IPS-18c (cell line): ENCODE results near the gene GYPA.
"Not testable (repeated sequence)": the region's sequence is repeated elsewhere in the genome, so short reads cannot be mapped to it uniquely, and the experiment has no call there.

Experiments used
- H3K4me3 ChIP-seq: 2 replicates; pipeline ENCODE4 v1.7.0; 2013; ENCODE audit warnings: low read depth, mild to moderate bottlenecking, low read length, moderate library complexity; ENCODE audit not compliant: insufficient read depth
- H3K9me3 ChIP-seq: one replicate; pipeline ENCODE4 v1.6.1; 2013; ENCODE audit warnings: mild to moderate bottlenecking, low read length, moderate library complexity; ENCODE audit not compliant: control insufficient read depth, insufficient read depth

Gene GYPA

GRCh38 chr4:144137137-144137931 is 3.2 kb downstream of the GYPA start:
- H3K4me3 ChIP-seq, H3K9me3 ChIP-seq: not testable (repeated sequence)

GRCh38 chr4:144136189-144136588 is 4.3 kb downstream of the GYPA start:
- H3K4me3 ChIP-seq: not testable (repeated sequence)

GRCh38 chr4:144130167-144130566 is 10.4 kb downstream of the GYPA start:
- H3K4me3 ChIP-seq: not testable (repeated sequence)

More at GRCh38 chr4:144136189-144136588, 4.3 kb downstream of the GYPA start:
- not testable (repeated sequence) for H3K9me3 ChIP-seq

GRCh38 chr4:144129336-144129875 is 11.1 kb downstream of the GYPA start:
- not testable (repeated sequence) for H3K9me3 ChIP-seq, H3K4me3 ChIP-seq

More at GRCh38 chr4:144130167-144130566, 10.4 kb downstream of the GYPA start:
- not testable (repeated sequence) for H3K9me3 ChIP-seq

DNA sequence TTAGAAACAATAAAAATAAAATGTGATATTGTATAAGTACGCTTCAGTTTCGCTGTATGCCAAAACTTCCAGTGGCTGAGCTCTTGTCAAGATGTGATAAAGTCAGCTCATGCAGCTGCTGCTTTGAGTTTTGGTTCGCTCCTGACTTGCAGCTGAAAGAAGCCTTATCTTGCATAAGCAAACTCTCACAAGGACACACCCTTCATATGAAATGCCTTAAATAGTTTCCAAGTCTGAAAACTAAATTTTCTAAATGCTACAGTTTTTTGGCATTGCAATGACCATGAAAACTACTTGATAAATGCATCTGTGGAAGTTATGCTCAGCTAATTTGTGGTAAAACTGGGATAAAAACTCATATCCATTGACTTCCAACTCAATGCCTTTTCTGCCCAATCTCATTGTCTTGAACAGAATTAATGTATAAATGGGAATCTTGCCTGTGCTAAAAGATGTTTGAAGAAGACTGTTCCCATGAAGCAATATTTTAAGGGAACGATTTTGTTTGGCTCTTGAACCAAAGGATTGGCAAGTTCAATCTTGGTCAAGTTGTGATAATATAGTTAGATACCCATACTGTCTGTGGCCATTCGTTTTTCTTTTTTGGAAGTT is 11.7 kb downstream of the GYPA start:
- H3K4me3 ChIP-seq, H3K9me3 ChIP-seq: not testable (repeated sequence)

DNA sequence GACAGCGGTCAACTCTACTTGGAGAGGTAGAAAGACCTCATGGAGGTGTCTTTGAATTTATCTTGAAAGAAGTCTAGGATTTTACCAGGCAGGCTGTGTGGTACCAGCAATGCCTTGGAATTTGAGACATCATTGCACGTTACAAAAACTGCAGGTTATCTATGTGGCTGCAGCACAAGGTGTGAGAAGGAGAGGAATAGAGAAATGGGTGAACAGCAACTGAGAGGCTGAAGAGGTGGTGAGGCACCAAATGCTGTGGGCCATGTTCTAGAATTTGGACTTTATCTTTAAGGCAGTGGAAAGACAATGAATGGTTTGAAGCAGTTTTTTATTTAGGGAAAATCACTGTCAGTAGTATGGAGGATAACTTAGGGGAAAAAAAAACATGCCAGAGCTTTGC is 15.4 kb downstream of the GYPA start:
- not testable (repeated sequence) for H3K9me3 ChIP-seq, H3K4me3 ChIP-seq

GRCh38 chr4:144123982-144124635 is 16.4 kb downstream of the GYPA start:
- not testable (repeated sequence) for H3K4me3 ChIP-seq, H3K9me3 ChIP-seq

GRCh38 chr4:144123269-144123668 is 17.2 kb downstream of the GYPA start:
- not testable (repeated sequence) for H3K9me3 ChIP-seq, H3K4me3 ChIP-seq

GRCh38 chr4:144119752-144120151 is 20.8 kb downstream of the GYPA start:
- H3K9me3 ChIP-seq, H3K4me3 ChIP-seq: not testable (repeated sequence)

- H3K4me3 ChIP-seq: no peak overlapping the region
These were observed 25.0 kb downstream of the GYPA start for GRCh38 chr4:144115519-144115918.

GRCh38 chr4:144113546-144113945 is 27.0 kb downstream of the GYPA start:
- Histone ChIP-seq H3K9me3 (no peaks in the 10 kb centered on the region), H3K4me3 (no peak overlapping the region)

More at GRCh38 chr4:144115519-144115918, 25.0 kb downstream of the GYPA start:
- H3K9me3 ChIP-seq: no peaks in the 10 kb centered on the region

GRCh38 chr4:144104509-144105130 is 35.9 kb downstream of the GYPA start:
- peaks cover 2% of the 10 kb centered on the region for H3K9me3 ChIP-seq

GRCh38 chr4:144097776-144098175 is 42.7 kb downstream of the GYPA start:
- H3K4me3 ChIP-seq, H3K9me3 ChIP-seq: not testable (repeated sequence)

More at GRCh38 chr4:144104509-144105130, 35.9 kb downstream of the GYPA start:
- H3K4me3 ChIP-seq: no peak overlapping the region

DNA sequence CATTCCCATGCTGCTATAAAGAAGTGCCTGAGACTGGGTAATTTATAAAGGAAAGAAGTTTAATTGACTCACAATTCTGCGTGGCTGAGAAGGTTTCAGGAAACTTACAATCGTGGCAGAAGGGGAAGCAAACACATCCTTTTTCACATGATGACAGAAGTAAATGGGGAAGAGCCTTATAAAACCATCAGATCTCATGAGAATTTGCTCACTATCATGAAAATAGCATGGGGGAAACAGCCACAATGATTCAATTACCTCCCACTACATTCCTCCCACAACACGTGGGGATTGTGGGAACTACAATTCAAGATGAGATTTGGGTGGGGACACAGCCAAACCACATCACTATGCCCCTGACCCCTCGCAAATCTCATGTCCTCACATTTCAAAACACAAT is 46.5 kb downstream of the GYPA start:
- H3K9me3 ChIP-seq, H3K4me3 ChIP-seq: not testable (repeated sequence)

GRCh38 chr4:144091181-144091580 is 49.3 kb downstream of the GYPA start:
- H3K9me3 ChIP-seq, H3K4me3 ChIP-seq: not testable (repeated sequence)

DNA sequence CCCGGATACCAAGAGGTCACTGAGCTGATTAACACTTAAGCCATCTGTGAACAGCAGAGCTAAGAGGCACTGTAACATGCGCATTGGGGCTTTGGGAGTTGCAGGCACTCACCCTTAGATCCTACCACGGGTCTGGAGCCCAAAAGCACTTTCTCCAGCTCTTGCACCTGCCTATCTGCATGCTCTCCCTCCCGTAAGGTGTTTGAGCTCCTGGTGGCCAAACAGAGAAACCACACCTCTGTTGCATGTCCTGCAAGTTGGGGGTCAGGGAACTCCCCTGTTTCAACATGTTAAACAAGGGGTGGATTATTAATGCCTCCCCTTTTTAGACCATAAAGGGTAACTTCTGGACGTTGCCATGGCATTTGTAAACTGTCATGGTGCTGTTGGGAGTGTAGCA is 49.8 kb downstream of the GYPA start:
- no peaks in the 10 kb centered on the region for H3K9me3 ChIP-seq
- no peak overlapping the region for H3K4me3 ChIP-seq

- not testable (repeated sequence) for H3K4me3 ChIP-seq, H3K9me3 ChIP-seq
These were observed 58.5 kb downstream of the GYPA start for GRCh38 chr4:144082053-144082452.
